Fibroblast of pulmonary artery (primary cell): Measurements from ENCODE around the gene FBLN2.

ENCODE experiments used
- DNase-seq: peaks from one replicate; pipeline ENCODE4 v3.0.0-alpha.2; 2010; ENCODE audit warnings: low read depth
- H3K4me3 ChIP-seq: replicated peaks from 2 replicates; pipeline ENCODE4 v1.5.1; 2011; ENCODE audit warnings: low read depth, mild to moderate bottlenecking, control low read depth, low read length, moderate library complexity
- CTCF ChIP-seq: IDR thresholded peaks from 2 replicates; pipeline ENCODE4 v1.5.1; 2011; ENCODE audit warnings: mild to moderate bottlenecking, control low read depth, low read length, inconsistent platforms; ENCODE audit errors: missing control alignments

FBLN2 gene

GRCh38 chr3:13543253-13543652, 5.7 kb upstream of the FBLN2 start:
- no peak overlapping the region for H3K4me3 ChIP-seq
- no peak for TF ChIP-seq CTCF
- DNase-seq = peak; percentile 94

GRCh38 chr3:13544293-13544831, 4.6 kb upstream of the FBLN2 start:
- DNase-seq = peak; percentile 78
- no peak for TF ChIP-seq CTCF
- H3K4me3 ChIP-seq = no peak overlapping the region

- H3K4me3 ChIP-seq = no peak overlapping the region
- TF ChIP-seq CTCF = no peak
- DNase-seq = no peak
These were observed 3.8 kb upstream of the FBLN2 start for GRCh38 chr3:13544951-13545651.

- no peak overlapping the region for H3K4me3 ChIP-seq
- DNase-seq = no peak
- TF ChIP-seq CTCF = no peak
These were observed 2.9 kb upstream of the FBLN2 start for GRCh38 chr3:13545952-13546454.

- DNase-seq = peak; percentile 54
- TF ChIP-seq CTCF = no peak
These were observed 2.2 kb upstream of the FBLN2 start for GRCh38 chr3:13546667-13547171.

GRCh38 chr3:13547591-13548371, 1.1 kb upstream of the FBLN2 start:
- no peak for DNase-seq
- no peak for TF ChIP-seq CTCF
- no peak overlapping the region for H3K4me3 ChIP-seq

More at GRCh38 chr3:13546667-13547171, 2.2 kb upstream of the FBLN2 start:
- no peak overlapping the region for H3K4me3 ChIP-seq
